ENCODE data around the gene PLVAP. TPM values are rescaled to one million over a fixed set of nuclear protein-coding genes. Genes with fewer than 3 reads are reported as not detected.

The PLVAP gene
- 0.80 TPM for polyA plus RNA-seq (2013, experiment 1 of 2)
- polyA plus RNA-seq (2013, experiment 2 of 2), result 0.57 TPM

GRCh38 chr19:17376935-17377600 is at the start of gene PLVAP:
TSS of gene PLVAP (minus strand) at chr19:17377342. CDS start at chr19:17377288, 54 bp downstream.
- Histone ChIP-seq H3K36me3 (ENCODE audit: insufficient read depth, low read length) (no peaks in the 10 kb centered on the region), H3K9me3 (ENCODE audit: insufficient read depth, low read depth, low read length) (peaks cover 5% of the 10 kb centered on the region; the same call in 1 of the 2 replicates), H3K27ac (ENCODE audit: low read depth, low read length) (no peak within 1 kb of the TSS), H3K4me3 (ENCODE audit: low read length) (no peak within 1 kb of the TSS), H3K9ac (ENCODE audit: low read depth, low read length) (no peak within 1 kb of the TSS), H3K4me1 (ENCODE audit: insufficient read depth, low read length) (peaks cover 5% of the 10 kb centered on the region; the same call in 1 of the 2 replicates), H3K27me3 (ENCODE audit: insufficient read depth, low read length) (no peaks in the 10 kb centered on the region)
- 92% methylated on average over 39 of the region's 39 CpGs for WGBS

- Histone ChIP-seq H3K9me3 (ENCODE audit: insufficient read depth, low read depth, low read length) (no peaks in the 10 kb centered on the region), H3K9ac (ENCODE audit: low read depth, low read length) (0 out of 2 replicates have a peak overlapping the region, but pooled peaks have one; percentile 14), H3K4me1 (ENCODE audit: insufficient read depth, low read length) (peaks cover 4% of the 10 kb centered on the region; the same call in 1 of the 2 replicates), H3K27me3 (ENCODE audit: insufficient read depth, low read length) (no peaks in the 10 kb centered on the region), H3K4me3 (ENCODE audit: low read length) (peak overlapping the region; percentile 46), H3K36me3 (ENCODE audit: insufficient read depth, low read length) (no peaks in the 10 kb centered on the region; the same call in none of the 2 replicates), H3K27ac (ENCODE audit: low read depth, low read length) (no peak overlapping the region)
- 13% methylated on average over 27 of the region's 27 CpGs for WGBS
Measured at GRCh38 chr19:17424743-17425365, 47.7 kb upstream of the PLVAP start.

GRCh38 chr19:17423429-17424208 is 46.5 kb upstream of the PLVAP start:
- H3K4me3 ChIP-seq (ENCODE audit: low read length), result no peak overlapping the region
- WGBS, result 91% methylated on average over 18 of the region's 20 CpGs
- peaks cover 11% of the 10 kb centered on the region; the same call in 1 of the 2 replicates for H3K4me1 ChIP-seq (ENCODE audit: insufficient read depth, low read length)

GRCh38 chr19:17421942-17422341 is 44.8 kb upstream of the PLVAP start:
- Histone ChIP-seq H3K9me3 (ENCODE audit: insufficient read depth, low read depth, low read length) (no peaks in the 10 kb centered on the region), H3K27ac (ENCODE audit: low read depth, low read length) (no peak overlapping the region), H3K4me1 (ENCODE audit: insufficient read depth, low read length) (peaks cover 11% of the 10 kb centered on the region; the same call in 1 of the 2 replicates), H3K27me3 (ENCODE audit: insufficient read depth, low read length) (no peaks in the 10 kb centered on the region), H3K4me3 (ENCODE audit: low read length) (no peak overlapping the region), H3K9ac (ENCODE audit: low read depth, low read length) (no peak overlapping the region), H3K36me3 (ENCODE audit: insufficient read depth, low read length) (no peaks in the 10 kb centered on the region; the same call in none of the 2 replicates)
- WGBS, result 95% methylated on average over 4 of the region's 4 CpGs

More at GRCh38 chr19:17423429-17424208, 46.5 kb upstream of the PLVAP start:
- H3K9ac ChIP-seq (ENCODE audit: low read depth, low read length), result no peak overlapping the region
- no peaks in the 10 kb centered on the region for H3K27me3 ChIP-seq (ENCODE audit: insufficient read depth, low read length)
- H3K36me3 ChIP-seq (ENCODE audit: insufficient read depth, low read length), result no peaks in the 10 kb centered on the region; the same call in none of the 2 replicates
- no peak overlapping the region for H3K27ac ChIP-seq (ENCODE audit: low read depth, low read length)
- no peaks in the 10 kb centered on the region for H3K9me3 ChIP-seq (ENCODE audit: insufficient read depth, low read depth, low read length)

GRCh38 chr19:17420475-17420924 is 43.4 kb upstream of the PLVAP start:
- H3K27ac ChIP-seq (ENCODE audit: low read depth, low read length), result no peak overlapping the region

GRCh38 chr19:17419621-17420474 is 42.7 kb upstream of the PLVAP start, which contains the start of gene MVB12A:
TSS of gene MVB12A (plus strand) at chr19:17420047. CDS start at chr19:17420136, 89 bp downstream.
- H3K9me3 ChIP-seq (ENCODE audit: insufficient read depth, low read depth, low read length), result no peaks in the 10 kb centered on the region
- peak within 1 kb of the TSS; percentile 68; the same call in 1 of the 2 replicates for H3K27ac ChIP-seq (ENCODE audit: low read depth, low read length)
- H3K4me3 ChIP-seq (ENCODE audit: low read length), result peak within 1 kb of the TSS; percentile 79
- H3K4me1 ChIP-seq (ENCODE audit: insufficient read depth, low read length), result peaks cover 20% of the 10 kb centered on the region; the same call in 1 of the 2 replicates
- WGBS, result under 1% methylated on average over 85 of the region's 85 CpGs
- H3K9ac ChIP-seq (ENCODE audit: low read depth, low read length), result peak within 1 kb of the TSS; percentile 56
- no peaks in the 10 kb centered on the region; the same call in 1 of the 2 replicates for H3K27me3 ChIP-seq (ENCODE audit: insufficient read depth, low read length)
- H3K36me3 ChIP-seq (ENCODE audit: insufficient read depth, low read length), result no peaks in the 10 kb centered on the region; the same call in none of the 2 replicates

More at GRCh38 chr19:17420475-17420924, 43.4 kb upstream of the PLVAP start:
- H3K4me1 ChIP-seq (ENCODE audit: insufficient read depth, low read length), result peaks cover 15% of the 10 kb centered on the region; the same call in 1 of the 2 replicates
- H3K9me3 ChIP-seq (ENCODE audit: insufficient read depth, low read depth, low read length), result no peaks in the 10 kb centered on the region
- 10% methylated on average over 25 of the region's 25 CpGs for WGBS
- H3K9ac ChIP-seq (ENCODE audit: low read depth, low read length), result peak overlapping the region; percentile 32; the same call in 1 of the 2 replicates
- no peaks in the 10 kb centered on the region; the same call in none of the 2 replicates for H3K36me3 ChIP-seq (ENCODE audit: insufficient read depth, low read length)
- peak overlapping the region; percentile 79 for H3K4me3 ChIP-seq (ENCODE audit: low read length)
- H3K27me3 ChIP-seq (ENCODE audit: insufficient read depth, low read length), result no peaks in the 10 kb centered on the region; the same call in 1 of the 2 replicates

GRCh38 chr19:17419154-17419620 is 42.0 kb upstream of the PLVAP start:
- peak overlapping the region; percentile 68; the same call in 1 of the 2 replicates for H3K27ac ChIP-seq (ENCODE audit: low read depth, low read length)
- H3K4me1 ChIP-seq (ENCODE audit: insufficient read depth, low read length), result peaks cover 18% of the 10 kb centered on the region; the same call in 1 of the 2 replicates
- no peaks in the 10 kb centered on the region; the same call in none of the 2 replicates for H3K36me3 ChIP-seq (ENCODE audit: insufficient read depth, low read length)
- WGBS, result 64% methylated on average over 8 of the region's 8 CpGs
- peak overlapping the region; percentile 56 for H3K9ac ChIP-seq (ENCODE audit: low read depth, low read length)
- no peaks in the 10 kb centered on the region; the same call in 1 of the 2 replicates for H3K27me3 ChIP-seq (ENCODE audit: insufficient read depth, low read length)
- H3K4me3 ChIP-seq (ENCODE audit: low read length), result peak overlapping the region; percentile 51
- no peaks in the 10 kb centered on the region for H3K9me3 ChIP-seq (ENCODE audit: insufficient read depth, low read depth, low read length)

GRCh38 chr19:17418710-17419109 is 41.6 kb upstream of the PLVAP start:
- Histone ChIP-seq H3K9ac (ENCODE audit: low read depth, low read length) (peak overlapping the region; percentile 56; the same call in 1 of the 2 replicates), H3K9me3 (ENCODE audit: insufficient read depth, low read depth, low read length) (no peaks in the 10 kb centered on the region), H3K27me3 (ENCODE audit: insufficient read depth, low read length) (no peaks in the 10 kb centered on the region; the same call in 1 of the 2 replicates), H3K36me3 (ENCODE audit: insufficient read depth, low read length) (no peaks in the 10 kb centered on the region; the same call in none of the 2 replicates), H3K27ac (ENCODE audit: low read depth, low read length) (peak overlapping the region; percentile 68; the same call in 1 of the 2 replicates), H3K4me1 (ENCODE audit: insufficient read depth, low read length) (peaks cover 18% of the 10 kb centered on the region; the same call in 1 of the 2 replicates), H3K4me3 (ENCODE audit: low read length) (peak overlapping the region; percentile 51)
- 100% methylated on average over 1 of the region's 3 CpGs for WGBS

- no peaks in the 10 kb centered on the region for H3K9me3 ChIP-seq (ENCODE audit: insufficient read depth, low read depth, low read length)
- H3K27me3 ChIP-seq (ENCODE audit: insufficient read depth, low read length), result no peaks in the 10 kb centered on the region; the same call in 1 of the 2 replicates
- peak overlapping the region; percentile 39 for H3K4me3 ChIP-seq (ENCODE audit: low read length)
- peak overlapping the region; percentile 33 for H3K9ac ChIP-seq (ENCODE audit: low read depth, low read length)
- 3% methylated on average over 6 of the region's 6 CpGs for WGBS
- H3K27ac ChIP-seq (ENCODE audit: low read depth, low read length), result peak overlapping the region; percentile 90; the same call in 1 of the 2 replicates
- H3K36me3 ChIP-seq (ENCODE audit: insufficient read depth, low read length), result no peaks in the 10 kb centered on the region
- H3K4me1 ChIP-seq (ENCODE audit: insufficient read depth, low read length), result peaks cover 18% of the 10 kb centered on the region
Measured at GRCh38 chr19:17415121-17415520, 38.0 kb upstream of the PLVAP start.

All from HUES64 (cell line).